GM19099 (cell line): ENCODE results near the gene REEP1.

ENCODE experiments used
- POLR2A ChIP-seq: IDR thresholded peaks from 3 replicates; pipeline ENCODE4 v1.6.1; 2011; ENCODE audit warnings: low read depth; ENCODE audit not compliant: insufficient read length; ENCODE audit errors: extremely low read depth

The REEP1 gene

GRCh38 chr2:86301711-86302202, 35.7 kb downstream of the REEP1 start:
- no peak for TF ChIP-seq POLR2A

- no peak for TF ChIP-seq POLR2A
Measured at GRCh38 chr2:86301009-86301408, 36.4 kb downstream of the REEP1 start.

- no peak for TF ChIP-seq POLR2A
Measured at GRCh38 chr2:86300496-86300895, 36.9 kb downstream of the REEP1 start.

- no peak for TF ChIP-seq POLR2A
Measured at GRCh38 chr2:86298411-86299390, 38.7 kb downstream of the REEP1 start.

- no peak for TF ChIP-seq POLR2A
Measured at GRCh38 chr2:86297382-86298147, 39.9 kb downstream of the REEP1 start.

- no peak for TF ChIP-seq POLR2A
Measured at GRCh38 chr2:86296947-86297346, 40.5 kb downstream of the REEP1 start.

GRCh38 chr2:86295066-86295465, 42.4 kb downstream of the REEP1 start:
- no peak for TF ChIP-seq POLR2A

- no peak for TF ChIP-seq POLR2A
Measured at GRCh38 chr2:86293612-86294011, 43.8 kb downstream of the REEP1 start.

GRCh38 chr2:86292571-86293515, 44.6 kb downstream of the REEP1 start:
- TF ChIP-seq POLR2A: no peak

GRCh38 chr2:86291328-86291662, 46.1 kb downstream of the REEP1 start:
- TF ChIP-seq POLR2A: no peak

GRCh38 chr2:86290596-86291327, 46.7 kb downstream of the REEP1 start:
- TF ChIP-seq POLR2A: no peak

GRCh38 chr2:86286516-86286915, 50.9 kb downstream of the REEP1 start:
- no peak for TF ChIP-seq POLR2A

GRCh38 chr2:86285981-86286380, 51.4 kb downstream of the REEP1 start:
- TF ChIP-seq POLR2A: no peak

GRCh38 chr2:86285571-86285970, 51.9 kb downstream of the REEP1 start:
- no peak for TF ChIP-seq POLR2A
